ENCODE results near the gene NEFH.

The NEFH gene

GRCh38 chr22:29503811-29504372 is 23.9 kb downstream of the NEFH start:
- peak; percentile 51 to 54 for DNase-seq

- DNase-seq: no peak
Measured at GRCh38 chr22:29509298-29509697, 29.3 kb downstream of the NEFH start.

- no peak for DNase-seq
Measured at GRCh38 chr22:29509815-29510214, 29.8 kb downstream of the NEFH start.

GRCh38 chr22:29510542-29510941 is 30.5 kb downstream of the NEFH start:
- no peak for DNase-seq

GRCh38 chr22:29511126-29511862 is 31.3 kb downstream of the NEFH start:
- DNase-seq: no peak

- no peak for DNase-seq
Measured at GRCh38 chr22:29512031-29512430, 32.0 kb downstream of the NEFH start.

GRCh38 chr22:29517215-29517908 is 37.3 kb downstream of the NEFH start:
- DNase-seq: no peak

GRCh38 chr22:29518427-29518826 is 38.4 kb downstream of the NEFH start:
- DNase-seq: no peak

- DNase-seq: no peak
Measured at GRCh38 chr22:29519996-29520395, 40.0 kb downstream of the NEFH start.

GRCh38 chr22:29520851-29521250 is 40.8 kb downstream of the NEFH start:
- DNase-seq: no peak

GRCh38 chr22:29521526-29521925 is 41.5 kb downstream of the NEFH start:
- no peak for DNase-seq

GRCh38 chr22:29523761-29524160 is 43.7 kb downstream of the NEFH start:
- DNase-seq: no peak

GRCh38 chr22:29524442-29525191 is 44.6 kb downstream of the NEFH start:
- DNase-seq: peak; percentile 31 to 62

- DNase-seq: no peak
Measured at GRCh38 chr22:29528144-29528543, 48.1 kb downstream of the NEFH start.

- DNase-seq: no peak
Measured at GRCh38 chr22:29530716-29531115, 50.7 kb downstream of the NEFH start.

- no peak for DNase-seq
Measured at GRCh38 chr22:29531419-29531818, 51.4 kb downstream of the NEFH start.

GRCh38 chr22:29536411-29536810 is 56.4 kb downstream of the NEFH start:
- DNase-seq: no peak

GRCh38 chr22:29539105-29539504 is 59.1 kb downstream of the NEFH start:
- no peak for DNase-seq
